Panc1 (cell line): ENCODE measurements around the gene LPP. TPM values are rescaled to one million over a fixed set of nuclear protein-coding genes. Genes with fewer than 3 reads are reported as not detected.

ENCODE experiments used
- ATAC-seq: fragments of 200-7000 bp; cut with Tn5 transposase; 2 replicates; pipeline ENCODE4 v1.9.1; 2020; ENCODE audit warnings: mild to moderate bottlenecking, moderate library complexity
- BruUV-seq: library from RNA; stranded (reverse); fragments of 400-500 nt; replicated peaks from 2 replicates; lab custom pipeline; 2021; lab: Mats Ljungman, UMichigan
- CTCF ChIA-PET: fragments of 300-600 bp; sonication (Branson Sonifier 250); formaldehyde crosslinking; loops from one replicate; lab custom pipeline; 2022; ENCODE audit warnings: antibody characterized with exemption; lab: Charles Lee
- POLR2A ChIA-PET: fragments of 300-600 bp; sonication (Branson Sonifier 250); formaldehyde crosslinking; loops from one replicate; lab custom pipeline; 2022; ENCODE audit warnings: antibody characterized with exemption; lab: Charles Lee
- DNase-seq: peaks from one replicate; pipeline ENCODE4 v3.0.0-alpha.2; 2010; ENCODE audit warnings: low read depth, low spot score
- H3K27ac ChIP-seq: 2 replicates; pipeline ENCODE4 v1.5.1; 2011; ENCODE audit warnings: mild to moderate bottlenecking, low read length, inconsistent platforms
- H3K27me3 ChIP-seq: fragments of 200-500 bp; sonication (Bioruptor generic); 2 replicates; pipeline ENCODE4 v1.6.0; 2014; ENCODE audit warnings: low read length, inconsistent platforms; ENCODE audit not compliant: control insufficient read depth, insufficient read depth
- H3K36me3 ChIP-seq: fragments of 200-500 bp; sonication (Bioruptor generic); 2 replicates; pipeline ENCODE4 v1.5.1; 2014; ENCODE audit warnings: inconsistent platforms, mild to moderate bottlenecking, low read length, moderate library complexity; ENCODE audit not compliant: control insufficient read depth, insufficient read depth
- H3K4me1 ChIP-seq: 2 replicates; pipeline ENCODE4 v1.5.1; 2011; ENCODE audit warnings: inconsistent platforms, mild to moderate bottlenecking, low read length, moderate library complexity; ENCODE audit not compliant: control insufficient read depth, insufficient read depth
- H3K4me3 ChIP-seq, 2 experiments: 2 replicates each; pipeline ENCODE4 v1.5.1; 2011 to 2012; ENCODE audit warnings: low read depth in 2 of 2, low read length in 2 of 2, mild to moderate bottlenecking in 2 of 2, inconsistent platforms in 1 of 2, moderate library complexity in 1 of 2
- H3K9me3 ChIP-seq: fragments of 200-500 bp; sonication (Bioruptor generic); 2 replicates; pipeline ENCODE4 v1.5.1; 2014; ENCODE audit warnings: low read depth, mild to moderate bottlenecking, inconsistent platforms, low read length, moderate library complexity; ENCODE audit not compliant: control insufficient read depth, insufficient read depth
- POLR2AphosphoS5 ChIP-seq: IDR thresholded peaks from 2 replicates; pipeline ENCODE4 v1.6.1; 2012; ENCODE audit warnings: mild to moderate bottlenecking, low read depth, low read length, moderate library complexity
- SIN3A ChIP-seq: IDR thresholded peaks from 2 replicates; pipeline ENCODE4 v1.6.1; 2012; ENCODE audit warnings: low read depth, mild to moderate bottlenecking, low read length, moderate library complexity, borderline replicate concordance; ENCODE audit not compliant: insufficient read depth
- TCF7L2 ChIP-seq: IDR thresholded peaks from 2 replicates; pipeline ENCODE4 v1.6.1; 2011; ENCODE audit warnings: mild to moderate bottlenecking, low read depth, low read length, inconsistent platforms
- in situ Hi-C: cut with HindIII; loops from 2 replicates; pipeline ENCODE4 v1.10.0; 2016; ENCODE audit warnings: low sequenced_read_pairs, low pct_unique_long_range_greater_than_20kb
- intact Hi-C: fragments of 100-400 bp; cut with micrococcal nuclease; formaldehyde crosslinking; loops from one replicate; pipeline ENCODE4 v1.10.0; 2022; ENCODE audit not compliant: unreplicated experiment
- total RNA-seq: library from RNA; stranded (reverse); gene quantifications from one replicate; pipeline ENCODE4 v1.2.1, GENCODE V29; 2021; ENCODE audit not compliant: unreplicated experiment
- TF ChIP-seq, protein P1 (sequence below): fragments of 450-650 bp; IDR thresholded peaks from 2 replicates; pipeline ENCODE4 v1.5.1; 2017; ENCODE audit warnings: mild to moderate bottlenecking
- TF ChIP-seq, protein P2 (sequence below), 2 experiments: IDR thresholded peaks; 2 replicates each; pipeline ENCODE4 v1.6.1; 2011 to 2012; ENCODE audit warnings: low read depth in 2 of 2, control low read depth in 1 of 2, low read length in 1 of 2, mild to moderate bottlenecking in 1 of 2, moderate library complexity in 1 of 2; ENCODE audit not compliant: insufficient read depth in 1 of 2

Gene LPP
- total RNA-seq, 1 experiment from 2014 or later, result 90.0 TPM

DNA sequence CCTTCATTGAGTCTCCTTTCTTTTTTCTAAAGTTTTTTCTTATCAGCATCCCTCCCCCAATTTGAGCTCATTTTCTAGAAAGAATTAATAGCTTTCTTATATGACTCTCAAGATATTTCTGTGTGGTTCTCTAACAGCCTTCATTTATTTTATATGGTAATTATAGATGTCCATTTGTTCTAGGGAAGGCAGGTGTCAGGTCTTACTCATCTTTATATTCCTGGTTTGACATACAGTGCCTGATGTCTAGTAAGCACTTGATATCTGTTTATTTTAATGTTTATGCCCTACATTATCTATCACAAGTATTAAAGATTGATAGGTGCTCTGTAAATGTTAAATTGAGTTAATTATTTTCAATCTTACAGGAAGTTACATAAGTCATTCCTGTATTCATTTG lies 591.1 kb downstream of the LPP start:
- POLR2A ChIA-PET, result no interaction called here
- no peak for ATAC-seq
- H3K9me3 ChIP-seq, result no peaks in the 10 kb centered on the region
- BruUV-seq, result no TSS peak
- TF ChIP-seq, protein P1, sequence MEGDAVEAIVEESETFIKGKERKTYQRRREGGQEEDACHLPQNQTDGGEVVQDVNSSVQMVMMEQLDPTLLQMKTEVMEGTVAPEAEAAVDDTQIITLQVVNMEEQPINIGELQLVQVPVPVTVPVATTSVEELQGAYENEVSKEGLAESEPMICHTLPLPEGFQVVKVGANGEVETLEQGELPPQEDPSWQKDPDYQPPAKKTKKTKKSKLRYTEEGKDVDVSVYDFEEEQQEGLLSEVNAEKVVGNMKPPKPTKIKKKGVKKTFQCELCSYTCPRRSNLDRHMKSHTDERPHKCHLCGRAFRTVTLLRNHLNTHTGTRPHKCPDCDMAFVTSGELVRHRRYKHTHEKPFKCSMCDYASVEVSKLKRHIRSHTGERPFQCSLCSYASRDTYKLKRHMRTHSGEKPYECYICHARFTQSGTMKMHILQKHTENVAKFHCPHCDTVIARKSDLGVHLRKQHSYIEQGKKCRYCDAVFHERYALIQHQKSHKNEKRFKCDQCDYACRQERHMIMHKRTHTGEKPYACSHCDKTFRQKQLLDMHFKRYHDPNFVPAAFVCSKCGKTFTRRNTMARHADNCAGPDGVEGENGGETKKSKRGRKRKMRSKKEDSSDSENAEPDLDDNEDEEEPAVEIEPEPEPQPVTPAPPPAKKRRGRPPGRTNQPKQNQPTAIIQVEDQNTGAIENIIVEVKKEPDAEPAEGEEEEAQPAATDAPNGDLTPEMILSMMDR, result no peak
- TF ChIP-seq SIN3A (no peak), POLR2AphosphoS5 (no peak), TCF7L2 (no peak)
- TF ChIP-seq, protein P2, sequence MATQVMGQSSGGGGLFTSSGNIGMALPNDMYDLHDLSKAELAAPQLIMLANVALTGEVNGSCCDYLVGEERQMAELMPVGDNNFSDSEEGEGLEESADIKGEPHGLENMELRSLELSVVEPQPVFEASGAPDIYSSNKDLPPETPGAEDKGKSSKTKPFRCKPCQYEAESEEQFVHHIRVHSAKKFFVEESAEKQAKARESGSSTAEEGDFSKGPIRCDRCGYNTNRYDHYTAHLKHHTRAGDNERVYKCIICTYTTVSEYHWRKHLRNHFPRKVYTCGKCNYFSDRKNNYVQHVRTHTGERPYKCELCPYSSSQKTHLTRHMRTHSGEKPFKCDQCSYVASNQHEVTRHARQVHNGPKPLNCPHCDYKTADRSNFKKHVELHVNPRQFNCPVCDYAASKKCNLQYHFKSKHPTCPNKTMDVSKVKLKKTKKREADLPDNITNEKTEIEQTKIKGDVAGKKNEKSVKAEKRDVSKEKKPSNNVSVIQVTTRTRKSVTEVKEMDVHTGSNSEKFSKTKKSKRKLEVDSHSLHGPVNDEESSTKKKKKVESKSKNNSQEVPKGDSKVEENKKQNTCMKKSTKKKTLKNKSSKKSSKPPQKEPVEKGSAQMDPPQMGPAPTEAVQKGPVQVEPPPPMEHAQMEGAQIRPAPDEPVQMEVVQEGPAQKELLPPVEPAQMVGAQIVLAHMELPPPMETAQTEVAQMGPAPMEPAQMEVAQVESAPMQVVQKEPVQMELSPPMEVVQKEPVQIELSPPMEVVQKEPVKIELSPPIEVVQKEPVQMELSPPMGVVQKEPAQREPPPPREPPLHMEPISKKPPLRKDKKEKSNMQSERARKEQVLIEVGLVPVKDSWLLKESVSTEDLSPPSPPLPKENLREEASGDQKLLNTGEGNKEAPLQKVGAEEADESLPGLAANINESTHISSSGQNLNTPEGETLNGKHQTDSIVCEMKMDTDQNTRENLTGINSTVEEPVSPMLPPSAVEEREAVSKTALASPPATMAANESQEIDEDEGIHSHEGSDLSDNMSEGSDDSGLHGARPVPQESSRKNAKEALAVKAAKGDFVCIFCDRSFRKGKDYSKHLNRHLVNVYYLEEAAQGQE (IDR thresholded peaks at IDR 0.05; ENCODE audit: insufficient read depth in 1 of 2, low read depth in 2 of 2, low read length in 1 of 2), result no peak
- no peaks in the 10 kb centered on the region for H3K36me3 ChIP-seq
- no peak overlapping the region for H3K27ac ChIP-seq
- H3K27me3 ChIP-seq, result no peaks in the 10 kb centered on the region
- in situ Hi-C loops (no loop called here), intact Hi-C loops (no loop called here)
- no peaks in the 10 kb centered on the region for H3K4me1 ChIP-seq
- DNase-seq, result no peak
- CTCF ChIA-PET, result no interaction called here
- no peak overlapping the region for H3K4me3 ChIP-seq

DNA sequence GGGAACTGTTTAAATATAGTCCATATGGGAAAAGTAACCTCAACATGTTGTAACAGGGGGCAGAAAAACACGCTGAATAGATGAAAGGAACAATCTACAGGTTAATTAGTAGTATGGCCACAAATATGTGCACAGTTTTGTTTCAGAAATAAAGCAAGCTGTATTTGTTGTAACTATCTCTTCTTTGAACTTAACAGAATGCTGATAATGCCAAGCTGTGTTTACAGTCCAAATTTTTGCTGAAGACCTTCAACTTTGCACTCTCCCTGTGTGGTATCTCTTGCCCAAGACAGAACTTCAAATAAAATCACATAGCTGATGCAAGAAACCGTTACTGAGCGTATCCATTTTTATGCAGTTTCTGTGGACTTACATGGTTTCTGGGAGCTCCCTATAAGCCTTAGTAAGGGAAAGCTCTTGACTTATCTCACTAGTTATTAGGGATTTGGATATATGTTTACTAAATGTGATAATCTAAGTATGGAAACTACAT lies 592.4 kb downstream of the LPP start:
- Histone ChIP-seq H3K9me3 (no peaks in the 10 kb centered on the region), H3K36me3 (no peaks in the 10 kb centered on the region), H3K4me1 (no peaks in the 10 kb centered on the region), H3K27ac (no peak overlapping the region), H3K4me3 (no peak overlapping the region), H3K27me3 (no peaks in the 10 kb centered on the region)
- no TSS peak for BruUV-seq
- DNase-seq (no peak), ATAC-seq (no peak)
- ChIA-PET POLR2A (interaction anchor here (0.5 kb wide), 1 partner anchor 8 kb away, joined by 3 read pairs; no protein-coding TSS in a partner anchor), CTCF (no interaction called here)
- TF ChIP-seq POLR2AphosphoS5, result no peak
- TF ChIP-seq, protein P1, result no peak
- no peak for TF ChIP-seq TCF7L2
- TF ChIP-seq, protein P2 (IDR thresholded peaks at IDR 0.05; ENCODE audit: insufficient read depth in 1 of 2, low read depth in 2 of 2, low read length in 1 of 2), result no peak
- TF ChIP-seq SIN3A, result no peak
- intact Hi-C loops (no loop called here), in situ Hi-C loops (no loop called here)
